Mononuclear cell (primary cell): ENCODE results near the gene ZP3. TPM values are rescaled to one million over a fixed set of nuclear protein-coding genes. Genes with fewer than 3 reads are reported as not detected.
A peak's percentile ranks its signal among the peaks of the same experiment; 100 is the strongest.
"Not testable (repeated sequence)": the region's sequence is repeated elsewhere in the genome, so short reads cannot be mapped to it uniquely, and the experiment has no call there.

Experiments
- H3K27me3 ChIP-seq: 2 replicates; pipeline ENCODE4 v1.6.0; 2011; ENCODE audit warnings: low read length, control low read depth; ENCODE audit not compliant: insufficient read depth
- H3K4me1 ChIP-seq: 2 replicates; pipeline ENCODE4 v1.5.1; 2011; ENCODE audit warnings: mild to moderate bottlenecking, low read length, control low read depth; ENCODE audit not compliant: insufficient read depth
- H3K4me3 ChIP-seq: 2 replicates; pipeline ENCODE4 v1.5.1; 2011; ENCODE audit warnings: mild to moderate bottlenecking, low read length, moderate library complexity
- H3K9me3 ChIP-seq: 2 replicates; pipeline ENCODE4 v1.5.1; 2011; ENCODE audit warnings: low read depth, mild to moderate bottlenecking, control low read depth, low read length
- total RNA-seq: library from RNA; depleted of rRNA; stranded (reverse); fragments of >200 nt; gene quantifications from one replicate; pipeline ENCODE4 v1.2.3, GENCODE V29; 2012

Gene ZP3
- total RNA-seq, 1 donor, result 1.7 TPM

DNA sequence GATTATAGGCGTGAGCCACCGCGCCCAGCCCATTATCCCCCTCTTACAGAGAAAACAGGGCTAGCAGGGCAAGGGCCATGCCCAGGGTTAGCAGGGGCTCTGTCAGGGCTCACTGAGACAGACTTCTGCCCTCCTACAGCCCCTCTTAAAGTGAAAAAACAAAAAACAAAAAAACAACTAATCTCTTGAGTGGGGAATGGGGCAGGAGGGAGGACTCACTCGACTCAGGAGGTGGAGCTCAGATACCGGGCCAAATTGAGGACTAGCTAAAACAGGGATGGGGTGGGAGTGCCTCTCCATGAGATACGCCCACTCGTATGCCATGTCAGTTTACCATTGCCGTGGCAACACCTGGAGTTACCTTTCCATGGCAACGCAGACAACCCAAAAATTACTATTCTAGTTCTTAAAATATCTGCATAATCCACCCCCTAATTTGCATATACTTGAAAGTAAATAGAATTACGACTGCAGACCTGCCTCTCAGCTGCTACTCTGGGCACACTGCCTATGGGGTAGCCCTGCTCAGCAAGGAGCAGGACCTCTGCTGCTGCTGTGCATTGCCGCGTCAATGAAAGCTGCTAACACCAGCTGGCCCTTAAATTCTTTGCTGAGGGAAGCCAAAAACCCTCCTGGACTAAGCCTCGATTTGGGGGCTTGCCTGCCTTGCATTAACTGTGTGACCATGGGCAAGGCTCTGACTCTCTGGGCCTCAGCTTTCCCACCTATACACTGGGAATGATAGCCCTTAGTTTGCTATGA lies 28.6 kb upstream of the ZP3 start:
- H3K27me3 ChIP-seq, result no peaks in the 10 kb centered on the region
- peaks cover 50% of the 10 kb centered on the region for H3K4me1 ChIP-seq
- H3K4me3 ChIP-seq, result no peak overlapping the region
- H3K9me3 ChIP-seq, result no peaks in the 10 kb centered on the region

DNA sequence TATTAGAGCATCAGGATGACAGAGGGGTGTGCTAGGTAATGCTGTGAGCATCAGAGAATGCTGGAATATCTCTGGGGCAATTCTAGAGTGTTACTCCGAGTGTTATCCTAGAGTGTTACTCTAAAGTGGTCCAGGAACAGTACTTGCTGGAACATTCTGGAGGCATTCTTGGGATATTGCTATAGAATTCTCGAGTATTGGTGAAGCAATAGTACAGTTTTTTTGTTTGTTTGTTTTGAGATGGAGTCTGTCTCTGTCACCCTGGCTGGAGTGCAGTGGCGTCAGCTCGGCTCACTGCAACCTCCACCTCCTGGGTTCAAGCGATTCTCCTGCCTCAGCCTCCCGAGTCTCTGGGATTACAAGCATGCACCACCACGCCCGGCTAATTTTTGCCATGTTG lies 27.9 kb upstream of the ZP3 start:
- peaks cover 50% of the 10 kb centered on the region for H3K4me1 ChIP-seq
- no peaks in the 10 kb centered on the region for H3K27me3 ChIP-seq
- H3K9me3 ChIP-seq, result no peaks in the 10 kb centered on the region
- H3K4me3 ChIP-seq, result no peak overlapping the region

DNA sequence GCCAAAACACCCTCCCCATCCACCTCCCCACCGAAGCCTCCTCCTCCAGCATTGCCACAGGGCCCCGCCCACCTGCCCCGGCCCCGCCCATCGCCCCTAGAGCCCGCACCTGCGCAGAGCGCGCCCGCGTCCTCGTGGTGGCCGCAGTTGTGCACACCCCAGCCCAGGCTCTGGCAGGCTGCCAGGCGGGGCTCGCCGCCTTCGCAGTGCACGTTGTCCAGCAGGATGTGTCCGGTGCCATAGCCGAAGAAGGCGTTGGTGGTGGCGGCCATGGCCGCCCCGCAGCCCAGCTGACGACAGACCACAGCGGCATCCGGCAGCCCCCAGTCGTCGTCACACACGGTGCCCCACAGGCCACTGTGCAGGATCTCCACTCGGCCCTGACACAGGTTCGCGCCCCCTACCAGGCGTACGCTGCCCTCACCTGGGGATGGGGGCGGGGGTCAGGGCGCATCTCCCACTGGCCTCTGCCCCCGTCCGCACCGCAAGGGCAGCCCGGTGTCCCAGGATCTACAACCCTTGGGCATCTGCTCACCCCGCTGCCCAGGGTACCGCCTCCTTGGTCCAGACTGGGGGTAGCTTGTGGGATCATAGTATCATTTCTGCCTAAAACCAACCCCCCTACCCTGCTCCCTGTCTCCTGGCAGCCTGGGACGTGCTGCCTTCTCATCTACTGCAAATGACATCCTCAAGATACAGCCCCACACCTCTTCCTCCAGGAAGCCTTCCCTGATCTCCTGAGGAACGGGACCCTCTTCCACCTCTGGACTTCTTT lies 27.2 kb upstream of the ZP3 start:
- Histone ChIP-seq H3K27me3 (no peaks in the 10 kb centered on the region), H3K4me1 (peaks cover 54% of the 10 kb centered on the region), H3K9me3 (no peaks in the 10 kb centered on the region), H3K4me3 (peak overlapping the region; percentile 45)

GRCh38 chr7:76400248-76400647 lies 24.5 kb upstream of the ZP3 start:
- Histone ChIP-seq H3K27me3 (no peaks in the 10 kb centered on the region), H3K4me3 (no peak overlapping the region), H3K4me1 (peaks cover 53% of the 10 kb centered on the region), H3K9me3 (no peaks in the 10 kb centered on the region)

GRCh38 chr7:76403097-76403496 lies 21.7 kb upstream of the ZP3 start:
- H3K27me3 ChIP-seq, H3K4me3 ChIP-seq, H3K9me3 ChIP-seq: not testable (repeated sequence)
- H3K4me1 ChIP-seq, result peaks cover 32% of the 10 kb centered on the region

- Histone ChIP-seq H3K4me3 (no peak overlapping the region), H3K9me3 (no peaks in the 10 kb centered on the region), H3K27me3 (no peaks in the 10 kb centered on the region), H3K4me1 (peaks cover 29% of the 10 kb centered on the region)
These were observed 20.8 kb upstream of the ZP3 start for GRCh38 chr7:76403780-76404494.

DNA sequence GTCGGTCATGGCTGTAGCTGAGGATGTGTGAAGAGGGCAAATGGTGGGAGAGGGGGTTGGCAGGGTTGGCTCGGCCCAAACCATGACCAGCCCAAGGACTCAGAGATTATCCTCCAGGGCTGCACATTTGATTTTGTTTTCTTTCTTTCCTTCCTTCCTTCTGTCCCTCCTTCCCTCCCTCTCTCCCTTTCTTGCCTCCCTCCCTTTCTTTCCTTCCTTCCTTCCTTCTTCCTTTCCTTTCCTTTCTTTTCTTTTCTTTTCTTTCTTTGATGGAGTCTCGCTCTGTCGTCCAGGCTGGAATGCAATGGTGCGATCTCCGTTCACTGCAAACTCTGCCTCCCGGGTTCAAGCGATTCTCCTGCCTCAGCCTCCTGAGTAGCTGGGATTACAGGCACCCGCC lies 19.0 kb upstream of the ZP3 start:
- no peaks in the 10 kb centered on the region for H3K27me3 ChIP-seq
- H3K9me3 ChIP-seq, result no peaks in the 10 kb centered on the region
- H3K4me1 ChIP-seq, result peaks cover 29% of the 10 kb centered on the region
- no peak overlapping the region for H3K4me3 ChIP-seq

- Histone ChIP-seq H3K9me3 (no peaks in the 10 kb centered on the region), H3K4me3 (no peak overlapping the region), H3K27me3 (no peaks in the 10 kb centered on the region), H3K4me1 (peaks cover 28% of the 10 kb centered on the region)
These were observed 17.0 kb upstream of the ZP3 start for GRCh38 chr7:76407718-76408117.

- Histone ChIP-seq H3K27me3 (no peaks in the 10 kb centered on the region), H3K9me3 (no peaks in the 10 kb centered on the region), H3K4me1 (peaks cover 26% of the 10 kb centered on the region), H3K4me3 (no peak overlapping the region)
These were observed 16.6 kb upstream of the ZP3 start for GRCh38 chr7:76408121-76408560.

DNA sequence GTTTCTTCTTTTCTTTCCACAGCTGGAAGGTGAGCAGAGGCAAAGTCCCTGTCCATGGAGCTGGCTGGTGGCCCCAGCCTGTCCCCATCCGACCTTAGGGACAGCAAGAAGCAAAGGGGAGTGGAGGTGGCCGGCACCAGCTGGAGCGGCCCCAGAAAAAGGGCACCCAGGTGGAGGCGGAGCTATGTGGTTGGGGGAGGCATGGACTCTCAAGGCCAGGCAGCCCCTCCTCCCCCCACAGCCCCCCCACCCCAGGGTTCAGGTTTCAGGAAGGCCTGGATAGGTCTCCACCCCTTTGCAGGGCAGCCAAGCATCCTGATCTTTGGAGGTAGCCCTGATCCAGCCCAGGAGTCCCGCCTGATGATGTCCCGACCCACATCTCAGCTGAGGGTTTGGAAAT lies 15.2 kb upstream of the ZP3 start, which contains the start of gene SSC4D:
SSC4D (minus strand) TSS at position 161 of the 400 bp plus-strand sequence. CDS start 5,258 bp downstream, outside the sequence.
- H3K9me3 ChIP-seq, result no peaks in the 10 kb centered on the region
- no peak within 1 kb of the TSS for H3K4me3 ChIP-seq
- peaks cover 17% of the 10 kb centered on the region for H3K4me1 ChIP-seq
- no peaks in the 10 kb centered on the region for H3K27me3 ChIP-seq

DNA sequence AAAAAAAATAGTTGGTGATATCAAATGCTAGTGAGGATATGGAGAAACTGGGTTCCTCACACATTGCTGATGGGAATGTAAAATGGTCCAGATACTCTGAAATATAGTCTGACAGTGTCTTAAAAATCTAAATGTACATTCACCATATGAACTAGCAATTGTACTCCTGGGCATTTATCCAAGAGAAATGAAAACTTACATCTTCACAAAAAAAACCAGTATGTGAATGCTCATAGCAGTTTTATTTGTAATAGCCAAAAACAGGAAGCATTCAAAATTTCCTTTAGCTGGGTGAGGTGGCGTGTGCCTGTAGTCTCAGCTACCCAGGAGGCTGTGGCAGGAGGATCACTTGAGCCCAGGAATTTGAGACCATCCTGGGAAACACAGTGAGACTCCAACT lies 13.1 kb upstream of the ZP3 start:
- H3K27me3 ChIP-seq, result no peaks in the 10 kb centered on the region
- H3K4me1 ChIP-seq, result peaks cover 15% of the 10 kb centered on the region
- H3K4me3 ChIP-seq, result no peak overlapping the region
- H3K9me3 ChIP-seq, result no peaks in the 10 kb centered on the region

DNA sequence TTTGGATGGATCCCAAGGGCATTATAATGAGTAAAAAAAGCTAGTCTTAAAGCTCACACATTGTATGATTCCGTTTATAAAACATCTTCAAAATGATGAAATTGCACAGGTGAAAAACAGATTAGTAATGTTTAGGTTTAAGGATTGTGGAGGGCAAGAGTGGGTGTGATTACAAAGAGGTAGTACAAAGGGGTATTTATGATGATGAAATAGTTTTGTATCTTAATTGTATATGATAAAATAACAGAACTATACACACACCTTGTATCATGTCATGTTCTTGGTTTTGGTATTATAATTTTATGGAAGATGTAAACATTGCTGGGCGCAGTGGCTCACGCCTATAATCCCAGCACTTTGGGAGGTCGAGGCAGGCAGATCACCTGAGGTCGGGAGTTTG lies 12.5 kb upstream of the ZP3 start:
- no peaks in the 10 kb centered on the region for H3K9me3 ChIP-seq
- peaks cover 15% of the 10 kb centered on the region for H3K4me1 ChIP-seq
- no peak overlapping the region for H3K4me3 ChIP-seq
- H3K27me3 ChIP-seq, result no peaks in the 10 kb centered on the region

DNA sequence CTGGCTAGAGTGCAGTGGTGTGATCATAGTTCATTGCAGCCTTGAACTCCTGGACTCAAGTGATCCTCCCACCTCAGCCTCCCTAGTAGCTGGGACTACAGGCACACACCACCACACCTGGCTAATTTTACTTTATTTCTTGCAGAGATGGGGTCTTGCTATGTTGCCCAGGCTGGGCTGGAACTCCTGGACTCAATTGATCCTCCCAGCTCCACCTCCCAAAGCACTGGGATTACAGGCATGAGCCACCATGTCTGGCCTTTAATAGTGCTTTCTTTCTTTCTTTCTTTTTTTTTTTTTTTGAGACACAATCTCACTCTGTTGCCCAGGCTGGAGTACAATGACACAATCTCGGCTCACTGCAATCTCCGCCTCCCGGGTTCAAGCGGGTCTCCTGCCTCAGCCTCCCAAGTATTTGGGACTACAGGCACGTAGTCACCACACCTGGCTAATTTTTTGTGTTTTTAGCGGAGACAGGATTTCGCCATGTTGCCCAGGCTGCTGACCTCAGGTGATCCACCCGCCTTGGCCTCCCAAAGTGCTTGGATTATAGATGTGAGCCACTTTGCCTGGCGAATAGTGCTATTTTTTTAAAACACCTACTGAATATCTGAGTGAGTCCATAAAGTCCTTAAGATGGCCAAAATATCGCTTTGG lies 7.0 kb upstream of the ZP3 start:
- H3K4me1 ChIP-seq, result peaks cover 21% of the 10 kb centered on the region
- not testable (repeated sequence) for H3K27me3 ChIP-seq, H3K9me3 ChIP-seq, H3K4me3 ChIP-seq

DNA sequence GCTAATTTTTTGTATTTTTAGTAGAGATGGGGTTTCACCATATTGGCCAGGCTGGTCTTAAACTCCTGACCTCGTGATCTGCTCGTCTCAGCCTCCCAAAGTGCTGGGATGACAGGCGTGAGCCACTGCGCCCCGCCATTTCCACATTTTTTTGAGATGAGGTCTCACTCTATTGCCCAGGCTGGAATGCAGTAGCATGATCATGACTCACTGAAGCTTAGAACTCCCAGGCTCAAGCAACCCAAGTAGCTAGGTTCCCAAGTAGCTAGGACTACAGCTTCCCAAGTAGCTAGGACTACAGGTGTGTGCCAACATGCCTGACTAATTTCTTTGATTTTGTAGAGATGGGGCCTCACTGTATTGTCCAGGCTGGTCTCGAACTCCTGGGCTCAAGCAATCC lies 3.7 kb upstream of the ZP3 start:
- H3K27me3 ChIP-seq, result not testable (repeated sequence)

More for the DNA sequence above, 3.7 kb upstream of the ZP3 start:
- not testable (repeated sequence) for H3K9me3 ChIP-seq, H3K4me3 ChIP-seq
- H3K4me1 ChIP-seq, result peaks cover 14% of the 10 kb centered on the region
